ENCODE data around the gene ARHGAP19.

GRCh38 chr10:97298223-97298571 is 5.8 kb upstream of the ARHGAP19 start:
- TF ChIP-seq CTCF (IDR thresholded peaks at IDR 0.05; ENCODE audit: control extremely low read depth in 1 of 3, insufficient read depth in 1 of 3, low read depth in 1 of 3, low read length in 3 of 3) (no peak), ZNF274 (IDR thresholded peaks at IDR 0.05; ENCODE audit: borderline replicate concordance, extremely low read depth, low read length) (no peak), TCF12 (IDR thresholded peaks at IDR 0.05; ENCODE audit: low read depth, low read length) (no peak), KDM5A (IDR thresholded peaks at IDR 0.05; ENCODE audit: low read length) (no peak), TAF1 (IDR thresholded peaks at IDR 0.05; ENCODE audit: low read depth, low read length) (no peak), EP300 (IDR thresholded peaks at IDR 0.05; ENCODE audit: borderline replicate concordance in 1 of 2, low read depth in 2 of 2, low read length in 2 of 2) (no peak), SIX5 (IDR thresholded peaks at IDR 0.05; ENCODE audit: low read depth, low read length) (no peak), CHD1 (IDR thresholded peaks at IDR 0.05; ENCODE audit: low read depth, low read length) (no peak), CHD2 (IDR thresholded peaks at IDR 0.05; ENCODE audit: low read length) (no peak), SP4 (IDR thresholded peaks at IDR 0.05; ENCODE audit: low read length) (no peak), YY1 (IDR thresholded peaks at IDR 0.05; ENCODE audit: low read depth, low read length) (no peak), RAD21 (IDR thresholded peaks at IDR 0.05 in 1 of 2, conservative IDR thresholded peaks at IDR 0.05 in 1 of 2; ENCODE audit: low read depth in 2 of 2, low read length in 2 of 2) (no peak), POLR2A (IDR thresholded peaks at IDR 0.05; ENCODE audit: control extremely low read depth in 1 of 2, low read depth in 2 of 2, low read length in 2 of 2) (no peak)
